ENCODE results near the gene FBXO5.

Gene FBXO5

GRCh38 chr6:152982904-152983636 lies at the start of gene FBXO5:
TSS of gene FBXO5 (minus strand) at chr6:152983041. CDS start at chr6:152982959, 82 bp downstream.
- peak within 1 kb of the TSS; percentile 93 for H3K4me3 ChIP-seq (ENCODE audit: low read depth, low read length)
- TF ChIP-seq CTCF (IDR thresholded peaks at IDR 0.05; ENCODE audit: low read depth, low read length, missing control alignments) = no peak
- DNase-seq (ENCODE audit: low read depth) = peak; percentile 92

DNA sequence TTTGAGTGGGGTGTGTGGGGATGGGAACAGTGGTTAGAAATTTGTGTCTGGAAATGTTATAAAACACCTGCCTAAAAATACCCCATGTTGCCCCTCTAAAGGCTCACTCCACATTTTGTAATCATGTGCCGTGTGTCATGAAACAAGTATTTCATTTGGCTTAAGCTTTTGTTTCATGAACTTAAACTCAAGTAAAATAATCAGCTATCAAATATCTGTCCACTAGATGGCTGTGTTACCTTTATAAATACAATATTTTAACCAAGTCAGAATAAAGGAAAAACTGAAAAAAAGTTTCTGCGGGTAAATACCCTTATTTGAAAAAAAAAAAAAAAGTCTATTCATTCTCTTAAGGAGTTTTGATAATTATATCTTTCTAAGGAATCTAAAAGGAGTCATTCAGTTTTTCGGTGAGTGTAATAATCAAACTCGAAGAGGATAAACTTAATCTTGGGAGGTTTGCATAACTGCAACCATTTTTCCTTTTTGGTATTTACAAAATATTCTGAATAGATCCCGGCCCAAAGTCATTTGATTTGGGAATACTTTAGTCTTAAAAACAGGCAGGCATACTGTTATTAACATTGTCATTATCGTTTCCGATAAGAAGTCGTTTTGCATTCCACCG lies 49.5 kb upstream of the FBXO5 start:
- TF ChIP-seq CTCF (IDR thresholded peaks at IDR 0.05; ENCODE audit: low read depth, low read length, missing control alignments) = no peak
- no peak for DNase-seq (ENCODE audit: low read depth)
- H3K4me3 ChIP-seq (ENCODE audit: low read depth, low read length) = no peak overlapping the region

DNA sequence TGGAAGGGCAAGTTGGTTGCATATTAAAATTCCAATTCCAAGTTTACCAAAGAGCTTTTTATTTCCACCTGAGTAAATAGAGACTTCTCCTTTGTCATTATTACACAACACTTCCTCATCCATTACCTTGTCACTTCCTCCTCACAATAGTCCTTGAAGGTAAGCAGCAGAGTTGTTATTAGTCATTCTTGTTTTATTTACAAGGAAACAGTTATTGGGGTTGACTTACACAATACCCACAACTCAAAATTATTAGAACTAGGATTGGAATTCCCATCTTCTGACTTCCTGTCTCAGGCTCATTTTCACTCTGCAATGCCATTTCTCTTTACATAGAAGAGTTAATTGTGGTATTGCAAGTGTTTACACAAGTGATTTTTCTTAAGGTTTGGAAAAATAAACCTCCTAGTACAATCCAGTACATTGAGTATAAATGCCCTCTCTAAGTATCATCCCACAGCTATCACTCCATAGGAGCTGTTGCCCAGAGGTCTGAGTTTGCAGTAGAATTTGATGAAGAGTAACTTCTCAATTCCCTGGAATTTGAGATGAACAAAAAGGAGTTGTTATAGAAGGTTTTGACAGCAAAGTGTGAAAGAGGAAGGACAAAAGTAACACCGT lies 48.6 kb upstream of the FBXO5 start:
- no peak overlapping the region for H3K4me3 ChIP-seq (ENCODE audit: low read depth, low read length)
- TF ChIP-seq CTCF (IDR thresholded peaks at IDR 0.05; ENCODE audit: low read depth, low read length, missing control alignments) = no peak
- DNase-seq (ENCODE audit: low read depth) = no peak

DNA sequence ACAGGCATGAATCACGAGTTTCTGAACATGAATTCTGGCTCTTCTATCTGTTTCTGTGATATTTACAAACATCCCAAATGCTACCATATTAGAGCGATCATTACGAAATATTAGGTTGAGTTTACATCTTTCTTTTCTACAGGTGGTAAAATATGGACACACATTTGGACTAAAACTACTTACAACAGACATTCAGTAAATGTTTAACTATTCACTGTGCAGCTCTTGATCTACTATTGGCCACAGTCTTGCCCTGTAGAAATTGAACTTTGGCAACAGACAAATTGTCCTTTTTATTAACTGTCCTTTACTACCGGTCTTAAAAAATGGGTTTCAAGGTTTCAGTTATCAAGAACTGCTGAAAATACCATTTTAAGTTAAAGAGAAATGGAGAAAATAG lies 46.1 kb upstream of the FBXO5 start:
- DNase-seq (ENCODE audit: low read depth) = no peak
- H3K4me3 ChIP-seq (ENCODE audit: low read depth, low read length) = no peak overlapping the region
- no peak for TF ChIP-seq CTCF (IDR thresholded peaks at IDR 0.05; ENCODE audit: low read depth, low read length, missing control alignments)

- no peak overlapping the region for H3K4me3 ChIP-seq (ENCODE audit: low read depth, low read length)
- no peak for DNase-seq (ENCODE audit: low read depth)
- TF ChIP-seq CTCF (IDR thresholded peaks at IDR 0.05; ENCODE audit: low read depth, low read length, missing control alignments) = no peak
Measured at GRCh38 chr6:153028286-153028685, 45.4 kb upstream of the FBXO5 start.

DNA sequence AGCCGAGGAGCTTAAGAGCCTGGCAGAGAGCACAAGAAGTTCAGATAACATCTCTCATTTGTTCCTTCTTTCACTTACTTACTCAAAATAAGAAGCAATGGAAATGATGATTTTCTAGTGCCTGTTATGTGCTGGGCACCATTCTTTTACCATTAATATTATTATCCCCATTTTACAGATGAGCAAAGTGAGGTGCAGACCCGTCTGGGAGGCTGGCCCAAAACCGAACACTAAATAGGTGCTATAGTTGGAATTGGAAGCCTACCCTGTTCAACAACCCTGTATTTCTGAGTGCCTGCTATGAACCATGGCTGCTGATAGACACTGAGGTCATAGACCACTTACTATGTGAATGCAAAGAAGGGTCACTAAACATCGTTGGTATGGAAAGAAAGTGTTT lies 44.6 kb upstream of the FBXO5 start:
- TF ChIP-seq CTCF (IDR thresholded peaks at IDR 0.05; ENCODE audit: low read depth, low read length, missing control alignments) = no peak
- no peak overlapping the region for H3K4me3 ChIP-seq (ENCODE audit: low read depth, low read length)
- DNase-seq (ENCODE audit: low read depth) = no peak
